ENCODE results near the gene FBXO8. TPM values are rescaled to one million over a fixed set of nuclear protein-coding genes. Genes with fewer than 3 reads are reported as not detected.

Gene FBXO8
- total RNA-seq, 1 experiment from 2014 or later: 24.0 TPM

GRCh38 chr4:174212061-174212460 lies 71.4 kb downstream of the FBXO8 start:
- DNase-seq (ENCODE audit: extremely low read depth, low read depth): no peak

- DNase-seq (ENCODE audit: extremely low read depth, low read depth): no peak
These were observed 71.8 kb downstream of the FBXO8 start for GRCh38 chr4:174211622-174212044.

GRCh38 chr4:174210952-174211490 lies 72.4 kb downstream of the FBXO8 start:
- no peak for DNase-seq (ENCODE audit: extremely low read depth, low read depth)

GRCh38 chr4:174210354-174210753 lies 73.1 kb downstream of the FBXO8 start:
- no peak for DNase-seq (ENCODE audit: extremely low read depth, low read depth)

GRCh38 chr4:174209341-174209740 lies 74.1 kb downstream of the FBXO8 start:
- no peak for DNase-seq (ENCODE audit: extremely low read depth, low read depth)

GRCh38 chr4:174207367-174207766 lies 76.1 kb downstream of the FBXO8 start:
- no peak for DNase-seq (ENCODE audit: extremely low read depth, low read depth)

GRCh38 chr4:174204164-174204831 lies 79.2 kb downstream of the FBXO8 start:
- DNase-seq (ENCODE audit: extremely low read depth, low read depth): no peak

- no peak for DNase-seq (ENCODE audit: extremely low read depth, low read depth)
These were observed 81.6 kb downstream of the FBXO8 start for GRCh38 chr4:174201871-174202270.

GRCh38 chr4:174199735-174200134 lies 83.7 kb downstream of the FBXO8 start:
- DNase-seq (ENCODE audit: extremely low read depth, low read depth): no peak

- peak; percentile 56 for DNase-seq (ENCODE audit: extremely low read depth, low read depth)
These were observed 84.6 kb downstream of the FBXO8 start for GRCh38 chr4:174198828-174199227.

- no peak for DNase-seq (ENCODE audit: extremely low read depth, low read depth)
These were observed 85.1 kb downstream of the FBXO8 start for GRCh38 chr4:174198396-174198795.

- DNase-seq (ENCODE audit: extremely low read depth, low read depth): no peak
These were observed 89.8 kb downstream of the FBXO8 start for GRCh38 chr4:174193438-174194374.

- no peak for DNase-seq (ENCODE audit: extremely low read depth, low read depth)
These were observed 90.5 kb downstream of the FBXO8 start for GRCh38 chr4:174192943-174193342.

- no peak for DNase-seq (ENCODE audit: extremely low read depth, low read depth)
These were observed 92.5 kb downstream of the FBXO8 start for GRCh38 chr4:174190832-174191500.

GRCh38 chr4:174189392-174190015 lies 94.0 kb downstream of the FBXO8 start:
- DNase-seq (ENCODE audit: extremely low read depth, low read depth): no peak

Other genes with a start within 250 kb of the FBXO8 start
- 19.6 and 24.1 TPM in 2 replicates for gene CEP44, start 244 bp upstream of the FBXO8 start, total RNA-seq (2014; rRNA removed; shearing (Covaris generic))
- gene HPGD, start 238.8 kb upstream of the FBXO8 start, total RNA-seq (2014; rRNA removed; shearing (Covaris generic)): 0.26 and 1.1 TPM in 2 replicates